Measurements from ENCODE around the gene ATP6V1E1. TPM values are rescaled to one million over a fixed set of nuclear protein-coding genes. Genes with fewer than 3 reads are reported as not detected.

The ATP6V1E1 gene
- total RNA-seq, 3 donors from 2014 or later = 111 to 163 (median 117) TPM

DNA sequence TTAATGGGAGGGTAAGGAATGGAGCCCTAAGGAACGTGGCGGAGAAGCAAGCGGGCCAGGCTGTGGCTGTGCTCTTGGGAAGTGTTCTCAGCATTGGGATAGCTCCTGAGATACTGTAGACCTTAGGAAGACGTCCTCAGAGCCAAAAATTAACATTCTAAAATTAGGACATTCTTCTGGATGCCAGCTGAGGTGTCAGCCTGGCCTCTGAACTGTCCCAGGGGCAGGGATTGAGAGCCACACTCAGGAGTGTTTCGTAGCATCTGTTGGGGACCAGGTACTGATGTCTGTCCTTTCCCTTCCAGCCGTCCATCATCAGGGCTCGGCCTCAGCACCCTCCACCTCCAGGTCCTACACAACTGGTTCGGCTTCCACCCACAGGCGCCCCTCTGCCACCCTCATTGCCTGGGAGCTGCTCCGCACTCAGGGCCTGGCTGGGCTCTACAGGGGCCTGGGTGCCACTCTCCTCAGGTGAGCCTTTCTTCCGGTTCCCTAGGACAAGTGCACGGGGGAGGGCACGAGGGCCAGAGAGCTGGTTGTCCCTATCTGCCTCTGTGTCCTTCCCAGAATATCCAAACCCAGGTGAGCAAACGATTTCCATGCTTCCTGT lies 41.6 kb downstream of the ATP6V1E1 start:
- DNase-seq (ENCODE audit: low spot score in 2 of 2) = peak in 1 of 2 donors; percentile 38
- no peak for TF ChIP-seq POLR2A (IDR thresholded peaks at IDR 0.05)
- TF ChIP-seq POLR2AphosphoS5 (IDR thresholded peaks at IDR 0.05) = no peak
- TF ChIP-seq, protein P1, sequence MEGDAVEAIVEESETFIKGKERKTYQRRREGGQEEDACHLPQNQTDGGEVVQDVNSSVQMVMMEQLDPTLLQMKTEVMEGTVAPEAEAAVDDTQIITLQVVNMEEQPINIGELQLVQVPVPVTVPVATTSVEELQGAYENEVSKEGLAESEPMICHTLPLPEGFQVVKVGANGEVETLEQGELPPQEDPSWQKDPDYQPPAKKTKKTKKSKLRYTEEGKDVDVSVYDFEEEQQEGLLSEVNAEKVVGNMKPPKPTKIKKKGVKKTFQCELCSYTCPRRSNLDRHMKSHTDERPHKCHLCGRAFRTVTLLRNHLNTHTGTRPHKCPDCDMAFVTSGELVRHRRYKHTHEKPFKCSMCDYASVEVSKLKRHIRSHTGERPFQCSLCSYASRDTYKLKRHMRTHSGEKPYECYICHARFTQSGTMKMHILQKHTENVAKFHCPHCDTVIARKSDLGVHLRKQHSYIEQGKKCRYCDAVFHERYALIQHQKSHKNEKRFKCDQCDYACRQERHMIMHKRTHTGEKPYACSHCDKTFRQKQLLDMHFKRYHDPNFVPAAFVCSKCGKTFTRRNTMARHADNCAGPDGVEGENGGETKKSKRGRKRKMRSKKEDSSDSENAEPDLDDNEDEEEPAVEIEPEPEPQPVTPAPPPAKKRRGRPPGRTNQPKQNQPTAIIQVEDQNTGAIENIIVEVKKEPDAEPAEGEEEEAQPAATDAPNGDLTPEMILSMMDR (IDR thresholded peaks at IDR 0.05) = no peak
- intact Hi-C loops (cut with DNase I; ENCODE audit: low total_unique reads) = no loop called here
- Histone ChIP-seq H3K9me3 (no peaks in the 10 kb centered on the region), H3K27ac (no peak overlapping the region), H3K4me1 (no peaks in the 10 kb centered on the region), H3K27me3 (no peaks in the 10 kb centered on the region), H3K36me3 (no peaks in the 10 kb centered on the region), H3K4me3 (no peak overlapping the region)

DNA sequence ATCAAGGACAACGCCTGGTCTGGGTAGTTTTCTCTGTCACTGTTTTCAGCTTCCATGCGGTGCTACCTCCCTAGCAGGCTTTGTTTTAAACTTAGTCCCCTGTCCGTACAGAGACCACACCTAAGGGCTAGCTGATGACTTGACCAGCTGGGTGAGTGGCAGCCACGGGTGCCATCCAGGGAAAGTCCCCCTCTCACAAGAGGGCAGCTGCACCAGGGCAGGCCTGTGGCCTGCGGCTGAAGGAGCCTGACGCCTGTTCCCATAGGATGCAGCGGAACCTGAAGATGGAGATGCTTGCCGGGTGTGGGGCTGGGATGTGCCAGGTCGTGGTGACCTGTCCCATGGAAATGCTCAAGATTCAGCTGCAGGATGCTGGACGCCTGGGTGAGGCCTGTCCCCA lies 45.4 kb downstream of the ATP6V1E1 start:
- TF ChIP-seq POLR2AphosphoS5 (IDR thresholded peaks at IDR 0.05) (no peak), POLR2A (IDR thresholded peaks at IDR 0.05) (no peak)
- TF ChIP-seq, protein P1 (IDR thresholded peaks at IDR 0.05) = no peak
- Histone ChIP-seq H3K9me3 (no peaks in the 10 kb centered on the region), H3K27ac (no peak overlapping the region), H3K36me3 (no peaks in the 10 kb centered on the region), H3K27me3 (no peaks in the 10 kb centered on the region), H3K4me3 (no peak overlapping the region), H3K4me1 (no peaks in the 10 kb centered on the region)
- intact Hi-C loops (cut with DNase I; ENCODE audit: low total_unique reads) = no loop called here
- no peak for DNase-seq (ENCODE audit: low spot score in 2 of 2)

DNA sequence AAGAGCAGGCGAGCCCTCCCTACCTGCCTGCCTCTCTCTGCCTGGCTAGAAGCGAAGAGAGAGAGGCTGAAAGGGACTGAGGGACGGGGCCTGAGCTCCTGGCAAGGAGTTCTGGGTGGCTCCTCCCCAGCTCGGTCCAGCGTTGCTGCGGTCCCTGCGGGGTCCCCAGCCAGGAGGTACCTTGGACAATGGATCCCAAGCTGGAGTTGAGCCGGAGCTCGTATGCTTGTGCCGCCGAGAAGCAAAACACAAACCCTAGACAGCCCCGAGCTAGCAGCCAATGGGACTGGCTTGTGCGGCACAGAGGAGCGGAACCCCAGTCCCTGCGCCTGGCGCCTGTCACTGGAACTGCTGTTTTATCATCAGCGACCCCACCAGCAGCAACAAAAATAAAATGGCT lies 46.9 kb downstream of the ATP6V1E1 start:
- Histone ChIP-seq H3K27me3 (no peaks in the 10 kb centered on the region), H3K27ac (no peak overlapping the region), H3K4me1 (no peaks in the 10 kb centered on the region), H3K36me3 (no peaks in the 10 kb centered on the region), H3K9me3 (no peaks in the 10 kb centered on the region), H3K4me3 (no peak overlapping the region)
- intact Hi-C loops (cut with DNase I; ENCODE audit: low total_unique reads) = no loop called here
- TF ChIP-seq POLR2AphosphoS5 (IDR thresholded peaks at IDR 0.05) (no peak), POLR2A (IDR thresholded peaks at IDR 0.05) (no peak)
- TF ChIP-seq, protein P1 (IDR thresholded peaks at IDR 0.05) = no peak
- no peak for DNase-seq (ENCODE audit: low spot score in 2 of 2)

DNA sequence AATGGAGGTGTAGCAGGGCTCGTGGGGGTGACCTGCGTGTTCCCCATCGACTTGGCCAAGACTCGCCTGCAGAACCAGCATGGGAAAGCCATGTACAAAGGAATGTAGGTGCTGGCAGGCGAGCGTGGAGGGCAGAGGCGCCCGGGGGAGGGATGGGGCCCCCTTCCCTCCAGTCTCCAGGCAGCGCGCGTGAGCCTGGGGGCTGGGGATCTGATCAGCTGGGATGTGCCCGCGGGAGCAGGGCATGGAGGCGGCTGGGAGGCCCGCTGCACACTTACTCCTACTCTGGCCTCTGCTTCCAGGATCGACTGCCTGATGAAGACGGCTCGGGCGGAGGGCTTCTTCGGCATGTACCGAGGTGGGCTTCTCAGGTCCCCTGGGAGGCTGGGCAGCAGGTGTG lies 47.5 kb downstream of the ATP6V1E1 start:
- Histone ChIP-seq H3K27me3 (no peaks in the 10 kb centered on the region), H3K4me3 (no peak overlapping the region), H3K9me3 (no peaks in the 10 kb centered on the region), H3K27ac (no peak overlapping the region), H3K36me3 (no peaks in the 10 kb centered on the region), H3K4me1 (no peaks in the 10 kb centered on the region)
- intact Hi-C loops (cut with DNase I; ENCODE audit: low total_unique reads) = no loop called here
- DNase-seq (ENCODE audit: low spot score in 2 of 2) = no peak
- TF ChIP-seq, protein P1 (IDR thresholded peaks at IDR 0.05) = no peak
- TF ChIP-seq POLR2AphosphoS5 (IDR thresholded peaks at IDR 0.05) (no peak), POLR2A (IDR thresholded peaks at IDR 0.05) (no peak)

DNA sequence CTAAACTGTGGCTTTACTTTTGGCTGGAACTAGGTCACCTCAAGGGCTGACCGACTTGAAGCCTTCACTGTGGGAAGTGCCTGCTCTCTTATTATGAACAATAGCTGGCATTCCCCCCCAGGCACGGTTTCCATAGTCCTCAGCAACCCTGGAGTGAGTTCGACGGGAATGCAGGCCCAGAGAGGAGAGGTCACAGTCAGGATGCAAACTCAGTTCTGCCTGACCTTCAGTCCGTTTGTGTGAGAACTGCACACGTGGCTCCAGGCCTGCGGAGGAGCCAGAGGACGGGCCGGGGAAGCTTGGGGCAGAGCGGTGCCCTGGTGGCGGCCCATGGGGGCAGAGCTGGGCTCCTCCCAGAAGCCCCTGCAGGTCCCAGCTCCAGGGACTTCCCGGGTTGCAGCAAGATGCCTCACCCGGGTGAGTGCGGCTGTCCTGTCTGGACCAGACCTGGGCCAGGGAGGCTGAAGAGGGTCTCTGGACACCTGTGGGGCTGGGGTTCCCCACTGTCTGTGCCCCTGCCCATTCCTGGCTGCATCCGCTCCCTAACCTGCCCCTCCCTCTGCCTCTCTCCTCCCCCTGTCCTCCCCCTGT lies 48.0 kb downstream of the ATP6V1E1 start:
- Histone ChIP-seq H3K36me3 (no peaks in the 10 kb centered on the region), H3K27me3 (no peaks in the 10 kb centered on the region), H3K4me1 (no peaks in the 10 kb centered on the region), H3K4me3 (no peak overlapping the region), H3K9me3 (no peaks in the 10 kb centered on the region), H3K27ac (no peak overlapping the region)
- no peak for DNase-seq (ENCODE audit: low spot score in 2 of 2)
- intact Hi-C loops (cut with DNase I; ENCODE audit: low total_unique reads) = no loop called here
- TF ChIP-seq, protein P1 (IDR thresholded peaks at IDR 0.05) = no peak
- TF ChIP-seq POLR2AphosphoS5 (IDR thresholded peaks at IDR 0.05) (no peak), POLR2A (IDR thresholded peaks at IDR 0.05) (no peak)

Measured in breast epithelium (tissue), 4 donors.